Astrocyte of the spinal cord (primary cell): Measurements from ENCODE around the gene SCN4B.

Experiments used
- DNase-seq: peaks from one replicate; pipeline ENCODE4 v3.0.0; 2011; ENCODE audit warnings: low read depth, low spot score
- H3K4me3 ChIP-seq: 2 replicates; pipeline ENCODE4 v1.5.1; 2011; ENCODE audit warnings: low read depth, mild to moderate bottlenecking, low read length, moderate library complexity
- CTCF ChIP-seq: IDR thresholded peaks from 2 replicates; pipeline ENCODE4 v1.5.1; 2012; ENCODE audit warnings: low read depth, mild to moderate bottlenecking, low read length, inconsistent platforms
- in situ Hi-C: cut with HindIII; loops from 2 replicates; pipeline ENCODE4 v1.10.0; 2017; ENCODE audit warnings: low sequenced_read_pairs

Gene SCN4B

GRCh38 chr11:118086913-118087768 lies 65.5 kb downstream of the SCN4B start, which contains the start of gene SMIM35:
TSS of gene SMIM35 (minus strand) at chr11:118086963. CDS start at chr11:118086757, 206 bp downstream.
- DNase-seq: no peak
- H3K4me3 ChIP-seq: no peak within 1 kb of the TSS
- no peak for TF ChIP-seq CTCF
- in situ Hi-C loops: no loop called here

- in situ Hi-C loops: no loop called here
- TF ChIP-seq CTCF: no peak
- DNase-seq: no peak
- no peak overlapping the region for H3K4me3 ChIP-seq
Observed at GRCh38 chr11:118084656-118085055, 68.0 kb downstream of the SCN4B start.

GRCh38 chr11:118084247-118084646 lies 68.4 kb downstream of the SCN4B start:
- in situ Hi-C loops: no loop called here
- no peak for TF ChIP-seq CTCF
- H3K4me3 ChIP-seq: no peak overlapping the region
- DNase-seq: no peak
